ENCODE results near the gene FILIP1L.

The FILIP1L gene

GRCh38 chr3:100040451-100041225 lies 73.7 kb downstream of the FILIP1L start:
- POLR2A ChIA-PET: no interaction called here
- H3K9me3 ChIP-seq (ENCODE audit: control extremely low read depth in 1 of 5, control insufficient read depth in 4 of 5, insufficient read depth in 2 of 5, low read depth in 1 of 5, low read length in 4 of 5): no peaks in the 10 kb centered on the region
- H3K27ac ChIP-seq (ENCODE audit: insufficient read depth in 1 of 2, low read depth in 1 of 2, low read length in 2 of 2, poor library complexity in 1 of 2, severe bottlenecking in 2 of 2): no peak overlapping the region
- H3K36me3 ChIP-seq (ENCODE audit: control insufficient read depth in 4 of 4, insufficient read depth in 4 of 4, low read length in 3 of 4): no peaks in the 10 kb centered on the region
- CTCF ChIA-PET: no interaction called here
- peaks cover 0 to 14% (median 1%) of the 10 kb centered on the region in 4 experiments for H3K4me1 ChIP-seq (ENCODE audit: control extremely low read depth in 1 of 4, control insufficient read depth in 4 of 4, insufficient read depth in 4 of 4, low read length in 3 of 4)
- H3K27me3 ChIP-seq (replicated peaks in 2 of 5; ENCODE audit: control insufficient read depth in 4 of 5, insufficient read depth in 5 of 5, low read length in 4 of 5): no peaks in the 10 kb centered on the region
- DNase-seq: no peak
- WGBS (ENCODE audit: insufficient coverage): 100% methylated on average over 2 of the region's 3 CpGs
- no peak overlapping the region for H3K4me3 ChIP-seq (ENCODE audit: control insufficient read depth in 1 of 7, extremely low read depth in 1 of 7, insufficient read depth in 4 of 7, low read depth in 2 of 7, low read length in 6 of 7)

GRCh38 chr3:100039075-100039474 lies 75.2 kb downstream of the FILIP1L start:
- Histone ChIP-seq H3K36me3 (ENCODE audit: control insufficient read depth in 4 of 4, insufficient read depth in 4 of 4, low read length in 3 of 4) (peaks cover 0 to 2% (median 0%) of the 10 kb centered on the region in 4 experiments), H3K4me3 (ENCODE audit: control insufficient read depth in 1 of 7, extremely low read depth in 1 of 7, insufficient read depth in 4 of 7, low read depth in 2 of 7, low read length in 6 of 7) (no peak overlapping the region), H3K9me3 (ENCODE audit: control extremely low read depth in 1 of 5, control insufficient read depth in 4 of 5, insufficient read depth in 2 of 5, low read depth in 1 of 5, low read length in 4 of 5) (no peaks in the 10 kb centered on the region), H3K27ac (ENCODE audit: insufficient read depth in 1 of 2, low read depth in 1 of 2, low read length in 2 of 2, poor library complexity in 1 of 2, severe bottlenecking in 2 of 2) (no peak overlapping the region), H3K4me1 (ENCODE audit: control extremely low read depth in 1 of 4, control insufficient read depth in 4 of 4, insufficient read depth in 4 of 4, low read length in 3 of 4) (peaks cover 0 to 4% (median 0%) of the 10 kb centered on the region in 4 experiments), H3K27me3 (replicated peaks in 2 of 5; ENCODE audit: control insufficient read depth in 4 of 5, insufficient read depth in 5 of 5, low read length in 4 of 5) (no peaks in the 10 kb centered on the region)
- POLR2A ChIA-PET: no interaction called here
- CTCF ChIA-PET: no interaction called here
- no peak for DNase-seq

- Histone ChIP-seq H3K4me3 (ENCODE audit: control insufficient read depth in 1 of 7, extremely low read depth in 1 of 7, insufficient read depth in 4 of 7, low read depth in 2 of 7, low read length in 6 of 7) (no peak overlapping the region), H3K9me3 (ENCODE audit: control extremely low read depth in 1 of 5, control insufficient read depth in 4 of 5, insufficient read depth in 2 of 5, low read depth in 1 of 5, low read length in 4 of 5) (no peaks in the 10 kb centered on the region), H3K27ac (ENCODE audit: insufficient read depth in 1 of 2, low read depth in 1 of 2, low read length in 2 of 2, poor library complexity in 1 of 2, severe bottlenecking in 2 of 2) (no peak overlapping the region), H3K4me1 (ENCODE audit: control extremely low read depth in 1 of 4, control insufficient read depth in 4 of 4, insufficient read depth in 4 of 4, low read length in 3 of 4) (no peaks in the 10 kb centered on the region), H3K36me3 (ENCODE audit: control insufficient read depth in 4 of 4, insufficient read depth in 4 of 4, low read length in 3 of 4) (peaks cover 0 to 6% (median 0%) of the 10 kb centered on the region in 4 experiments), H3K27me3 (replicated peaks in 2 of 5; ENCODE audit: control insufficient read depth in 4 of 5, insufficient read depth in 5 of 5, low read length in 4 of 5) (no peaks in the 10 kb centered on the region)
- WGBS (ENCODE audit: insufficient coverage): no CpG with 5 or more reads among the region's 3 CpGs
- DNase-seq: no peak
- CTCF ChIA-PET: no interaction called here
- POLR2A ChIA-PET: no interaction called here
Observed at GRCh38 chr3:100033903-100034471, 80.3 kb downstream of the FILIP1L start.

- Histone ChIP-seq H3K4me1 (ENCODE audit: control extremely low read depth in 1 of 4, control insufficient read depth in 4 of 4, insufficient read depth in 4 of 4, low read length in 3 of 4) (no peaks in the 10 kb centered on the region), H3K4me3 (ENCODE audit: control insufficient read depth in 1 of 7, extremely low read depth in 1 of 7, insufficient read depth in 4 of 7, low read depth in 2 of 7, low read length in 6 of 7) (no peak overlapping the region), H3K27me3 (replicated peaks in 2 of 5; ENCODE audit: control insufficient read depth in 4 of 5, insufficient read depth in 5 of 5, low read length in 4 of 5) (no peaks in the 10 kb centered on the region), H3K27ac (ENCODE audit: insufficient read depth in 1 of 2, low read depth in 1 of 2, low read length in 2 of 2, poor library complexity in 1 of 2, severe bottlenecking in 2 of 2) (no peak overlapping the region), H3K36me3 (ENCODE audit: control insufficient read depth in 4 of 4, insufficient read depth in 4 of 4, low read length in 3 of 4) (peaks cover 0 to 6% (median 0%) of the 10 kb centered on the region in 4 experiments), H3K9me3 (ENCODE audit: control extremely low read depth in 1 of 5, control insufficient read depth in 4 of 5, insufficient read depth in 2 of 5, low read depth in 1 of 5, low read length in 4 of 5) (no peaks in the 10 kb centered on the region)
- POLR2A ChIA-PET: no interaction called here
- no peak for DNase-seq
- WGBS (ENCODE audit: insufficient coverage): no CpG with 5 or more reads among the region's 1 CpG
- CTCF ChIA-PET: interaction anchor here (1.0 kb wide), 1 partner anchor 12 kb away, joined by 3 read pairs; no protein-coding TSS in a partner anchor
Observed at GRCh38 chr3:100033184-100033583, 81.1 kb downstream of the FILIP1L start.

- WGBS (ENCODE audit: insufficient coverage): 90% methylated on average over 2 of the region's 5 CpGs
- Histone ChIP-seq H3K36me3 (ENCODE audit: control insufficient read depth in 4 of 4, insufficient read depth in 4 of 4, low read length in 3 of 4) (peaks cover 0 to 6% (median 1%) of the 10 kb centered on the region in 4 experiments), H3K4me3 (ENCODE audit: control insufficient read depth in 1 of 7, extremely low read depth in 1 of 7, insufficient read depth in 4 of 7, low read depth in 2 of 7, low read length in 6 of 7) (no peak overlapping the region), H3K27me3 (replicated peaks in 2 of 5; ENCODE audit: control insufficient read depth in 4 of 5, insufficient read depth in 5 of 5, low read length in 4 of 5) (no peaks in the 10 kb centered on the region), H3K9me3 (ENCODE audit: control extremely low read depth in 1 of 5, control insufficient read depth in 4 of 5, insufficient read depth in 2 of 5, low read depth in 1 of 5, low read length in 4 of 5) (no peaks in the 10 kb centered on the region), H3K27ac (ENCODE audit: insufficient read depth in 1 of 2, low read depth in 1 of 2, low read length in 2 of 2, poor library complexity in 1 of 2, severe bottlenecking in 2 of 2) (no peak overlapping the region), H3K4me1 (ENCODE audit: control extremely low read depth in 1 of 4, control insufficient read depth in 4 of 4, insufficient read depth in 4 of 4, low read length in 3 of 4) (peaks cover 0 to 4% (median 2%) of the 10 kb centered on the region in 4 experiments)
- CTCF ChIA-PET: interaction anchor here (1.0 kb wide), 1 partner anchor 11 kb away, joined by 3 read pairs; no protein-coding TSS in a partner anchor
- POLR2A ChIA-PET: no interaction called here
- peak in 2 of 3 donors; percentile 6 to 16 for DNase-seq
Observed at GRCh38 chr3:100032243-100032642, 82.1 kb downstream of the FILIP1L start.

- Histone ChIP-seq H3K4me1 (ENCODE audit: control extremely low read depth in 1 of 4, control insufficient read depth in 4 of 4, insufficient read depth in 4 of 4, low read length in 3 of 4) (peaks cover 0 to 8% (median 3%) of the 10 kb centered on the region in 4 experiments), H3K4me3 (ENCODE audit: control insufficient read depth in 1 of 7, extremely low read depth in 1 of 7, insufficient read depth in 4 of 7, low read depth in 2 of 7, low read length in 6 of 7) (no peak overlapping the region), H3K27me3 (replicated peaks in 2 of 5; ENCODE audit: control insufficient read depth in 4 of 5, insufficient read depth in 5 of 5, low read length in 4 of 5) (no peaks in the 10 kb centered on the region), H3K36me3 (ENCODE audit: control insufficient read depth in 4 of 4, insufficient read depth in 4 of 4, low read length in 3 of 4) (peaks cover 0 to 6% (median 1%) of the 10 kb centered on the region in 4 experiments), H3K27ac (ENCODE audit: insufficient read depth in 1 of 2, low read depth in 1 of 2, low read length in 2 of 2, poor library complexity in 1 of 2, severe bottlenecking in 2 of 2) (no peak overlapping the region), H3K9me3 (ENCODE audit: control extremely low read depth in 1 of 5, control insufficient read depth in 4 of 5, insufficient read depth in 2 of 5, low read depth in 1 of 5, low read length in 4 of 5) (no peaks in the 10 kb centered on the region)
- WGBS (ENCODE audit: insufficient coverage): no CpG with 5 or more reads among the region's 1 CpG
- CTCF ChIA-PET: interaction anchor here (1.5 kb wide), 1 partner anchor 198 kb away, joined by 3 read pairs; no protein-coding TSS in a partner anchor
- DNase-seq: no peak
- POLR2A ChIA-PET: no interaction called here
Observed at GRCh38 chr3:100030914-100031425, 83.3 kb downstream of the FILIP1L start.

- CTCF ChIA-PET: interaction anchor here (1.5 kb wide), 1 partner anchor 197 kb away, joined by 3 read pairs; no protein-coding TSS in a partner anchor
- Histone ChIP-seq H3K36me3 (ENCODE audit: control insufficient read depth in 4 of 4, insufficient read depth in 4 of 4, low read length in 3 of 4) (peaks cover 0 to 6% (median 1%) of the 10 kb centered on the region in 4 experiments), H3K27me3 (replicated peaks in 2 of 5; ENCODE audit: control insufficient read depth in 4 of 5, insufficient read depth in 5 of 5, low read length in 4 of 5) (no peaks in the 10 kb centered on the region), H3K9me3 (ENCODE audit: control extremely low read depth in 1 of 5, control insufficient read depth in 4 of 5, insufficient read depth in 2 of 5, low read depth in 1 of 5, low read length in 4 of 5) (no peaks in the 10 kb centered on the region), H3K27ac (ENCODE audit: insufficient read depth in 1 of 2, low read depth in 1 of 2, low read length in 2 of 2, poor library complexity in 1 of 2, severe bottlenecking in 2 of 2) (no peak overlapping the region), H3K4me1 (ENCODE audit: control extremely low read depth in 1 of 4, control insufficient read depth in 4 of 4, insufficient read depth in 4 of 4, low read length in 3 of 4) (peaks cover 0 to 8% (median 3%) of the 10 kb centered on the region in 4 experiments), H3K4me3 (ENCODE audit: control insufficient read depth in 1 of 7, extremely low read depth in 1 of 7, insufficient read depth in 4 of 7, low read depth in 2 of 7, low read length in 6 of 7) (no peak overlapping the region)
- POLR2A ChIA-PET: no interaction called here
- no peak for DNase-seq
- WGBS (ENCODE audit: insufficient coverage): 100% methylated on average over 1 of the region's 3 CpGs
Observed at GRCh38 chr3:100030346-100030745, 84.0 kb downstream of the FILIP1L start.

Data from common myeloid progenitor, CD34-positive (primary cell).